Activated CD8-positive, alpha-beta memory T cell treated with anti-CD3 and anti-CD28 coated beads, Interleukin-2, amount 50 U/mL, for 1 hour (primary cell): ENCODE data around the gene TMEM121.
A peak's percentile ranks its signal among the peaks of the same experiment; 100 is the strongest.

Experiments
- DNase-seq: peaks from one replicate; pipeline ENCODE4 v3.0.0-alpha.2; 2020; ENCODE audit errors: extremely low read depth

Gene TMEM121

GRCh38 chr14:105498430-105499255, 27.7 kb upstream of the TMEM121 start:
- DNase-seq, result no peak

GRCh38 chr14:105499256-105500035, 26.9 kb upstream of the TMEM121 start:
- no peak for DNase-seq

- no peak for DNase-seq
These were observed 26.2 kb upstream of the TMEM121 start for GRCh38 chr14:105500036-105500725.

- no peak for DNase-seq
These were observed 25.7 kb upstream of the TMEM121 start for GRCh38 chr14:105500726-105501101.

GRCh38 chr14:105501504-105502291, 24.7 kb upstream of the TMEM121 start:
- DNase-seq, result no peak

GRCh38 chr14:105502446-105503295, 23.7 kb upstream of the TMEM121 start:
- DNase-seq, result no peak

GRCh38 chr14:105503296-105503640, 23.1 kb upstream of the TMEM121 start:
- DNase-seq, result no peak

GRCh38 chr14:105503935-105504692, 22.3 kb upstream of the TMEM121 start:
- no peak for DNase-seq

- DNase-seq, result no peak
These were observed 21.3 kb upstream of the TMEM121 start for GRCh38 chr14:105505101-105505500.

- DNase-seq, result no peak
These were observed 19.1 kb upstream of the TMEM121 start for GRCh38 chr14:105507247-105507646.

GRCh38 chr14:105508069-105508468, 18.3 kb upstream of the TMEM121 start:
- no peak for DNase-seq

GRCh38 chr14:105508601-105509000, 17.8 kb upstream of the TMEM121 start:
- no peak for DNase-seq

GRCh38 chr14:105517096-105517495, 9.3 kb upstream of the TMEM121 start:
- DNase-seq, result no peak

- DNase-seq, result no peak
These were observed 6.3 kb upstream of the TMEM121 start for GRCh38 chr14:105519946-105520698.

- no peak for DNase-seq
These were observed 1.1 kb upstream of the TMEM121 start for GRCh38 chr14:105525326-105525725.

- no peak for DNase-seq
These were observed 495 bp downstream of the TMEM121 start for GRCh38 chr14:105526776-105527380.

GRCh38 chr14:105527381-105527825, 1.0 kb downstream of the TMEM121 start:
- no peak for DNase-seq

- DNase-seq, result peak; percentile 33
These were observed 1.6 kb downstream of the TMEM121 start for GRCh38 chr14:105527826-105528585.
